Activated naive CD4-positive, alpha-beta T cell treated with anti-CD3 and anti-CD28 coated beads, Interleukin-2, amount 50 U/mL, for 16 hours (primary cell): ENCODE measurements around the gene PALMD.

Experiments used
- DNase-seq: peaks from one replicate; pipeline ENCODE4 v3.0.0-alpha.2; 2020

Gene PALMD, protein sequence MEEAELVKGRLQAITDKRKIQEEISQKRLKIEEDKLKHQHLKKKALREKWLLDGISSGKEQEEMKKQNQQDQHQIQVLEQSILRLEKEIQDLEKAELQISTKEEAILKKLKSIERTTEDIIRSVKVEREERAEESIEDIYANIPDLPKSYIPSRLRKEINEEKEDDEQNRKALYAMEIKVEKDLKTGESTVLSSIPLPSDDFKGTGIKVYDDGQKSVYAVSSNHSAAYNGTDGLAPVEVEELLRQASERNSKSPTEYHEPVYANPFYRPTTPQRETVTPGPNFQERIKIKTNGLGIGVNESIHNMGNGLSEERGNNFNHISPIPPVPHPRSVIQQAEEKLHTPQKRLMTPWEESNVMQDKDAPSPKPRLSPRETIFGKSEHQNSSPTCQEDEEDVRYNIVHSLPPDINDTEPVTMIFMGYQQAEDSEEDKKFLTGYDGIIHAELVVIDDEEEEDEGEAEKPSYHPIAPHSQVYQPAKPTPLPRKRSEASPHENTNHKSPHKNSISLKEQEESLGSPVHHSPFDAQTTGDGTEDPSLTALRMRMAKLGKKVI

GRCh38 chr1:99645699-99646531 is at the start of gene PALMD:
TSS of gene PALMD (plus strand) at chr1:99646113. CDS start at chr1:99646318, 205 bp downstream.
- no peak for DNase-seq

DNA sequence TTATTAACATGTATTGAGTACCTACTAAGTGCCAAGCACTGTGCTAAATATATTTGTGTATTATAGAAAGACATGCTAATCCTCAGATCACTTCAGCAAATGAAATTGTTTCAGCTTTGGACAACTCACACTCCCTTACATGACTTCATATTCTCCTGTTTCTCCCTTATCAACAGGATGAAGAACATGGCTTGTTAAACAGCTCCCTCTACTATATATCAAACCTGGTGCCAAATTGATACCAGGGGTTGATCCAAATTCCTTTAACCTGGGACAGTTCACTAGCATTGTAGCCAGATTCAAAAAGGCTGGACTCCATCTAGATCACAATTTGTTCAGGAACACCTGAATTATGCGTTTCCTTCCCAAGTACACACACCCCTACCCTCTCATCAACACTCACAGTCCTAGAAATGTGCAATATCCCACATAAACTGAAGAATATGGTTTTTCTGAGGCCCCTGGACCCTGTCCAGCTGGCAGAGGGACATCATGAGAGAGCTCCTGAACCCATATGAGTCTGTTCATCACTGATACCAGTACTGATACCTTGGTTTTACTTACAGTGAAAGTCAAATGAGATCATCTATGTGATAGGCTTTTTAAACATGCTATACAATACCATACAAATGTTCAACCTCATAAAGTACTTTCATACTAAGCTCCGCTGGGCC is 47.0 kb upstream of the PALMD start:
- no peak for DNase-seq

DNA sequence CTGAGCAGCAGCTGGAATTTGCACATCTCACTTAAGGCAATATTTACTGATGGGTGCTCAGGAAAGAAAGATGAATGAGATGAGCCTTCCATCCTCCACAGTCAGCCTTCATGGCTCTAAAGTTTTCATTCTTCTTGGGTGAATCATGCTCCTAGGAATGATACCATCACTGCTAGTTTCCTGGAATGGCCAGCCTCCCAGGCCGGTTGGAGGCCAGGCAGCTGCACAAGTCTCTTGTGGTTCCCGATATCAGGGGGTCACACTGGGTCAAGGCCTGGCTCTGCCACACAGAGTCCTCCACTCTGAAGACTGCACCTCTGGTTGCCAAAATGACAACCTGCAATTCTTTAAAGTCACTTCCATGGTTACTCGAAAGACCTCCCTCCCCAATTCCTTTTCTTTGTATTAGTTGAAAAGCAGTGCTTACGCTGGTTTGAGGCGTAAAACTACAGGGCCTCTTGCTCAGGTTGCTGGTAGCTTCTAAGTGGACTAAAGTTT is 46.2 kb upstream of the PALMD start:
- no peak for DNase-seq

GRCh38 chr1:99600782-99601181 is 45.1 kb upstream of the PALMD start:
- no peak for DNase-seq

GRCh38 chr1:99601208-99601607 is 44.7 kb upstream of the PALMD start:
- DNase-seq: no peak

DNA sequence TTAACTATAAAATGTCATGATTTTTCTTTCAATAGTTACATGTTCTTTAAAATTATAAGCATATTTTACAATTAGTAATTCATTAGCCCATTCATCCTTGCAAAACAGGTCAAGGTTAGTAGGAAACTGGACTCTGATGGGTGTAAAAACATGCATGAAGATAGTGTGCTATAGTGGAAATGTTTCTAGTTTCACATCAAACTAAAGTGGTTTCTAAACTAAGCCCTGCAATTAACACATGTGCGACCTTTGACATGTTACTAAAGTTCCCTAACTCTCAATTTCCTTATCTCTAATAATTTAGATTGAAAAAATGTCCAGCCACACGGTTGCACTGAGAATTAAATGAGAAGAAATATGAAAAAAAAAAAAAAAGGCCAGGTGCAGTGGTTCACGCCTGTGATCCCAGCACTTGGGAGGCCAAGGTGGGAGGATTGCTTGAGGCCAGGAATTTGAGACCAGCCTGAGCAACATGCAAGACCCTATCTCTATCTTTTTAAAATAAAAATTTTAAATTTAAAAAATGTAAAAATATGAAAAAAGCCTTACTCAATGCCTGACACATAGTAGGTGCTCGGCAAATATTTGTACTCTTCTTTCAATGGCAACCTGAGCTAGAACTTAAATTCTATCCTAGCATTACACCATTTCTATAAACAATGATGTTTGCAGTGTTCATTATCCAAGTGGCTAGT is 44.1 kb upstream of the PALMD start:
- no peak for DNase-seq

DNA sequence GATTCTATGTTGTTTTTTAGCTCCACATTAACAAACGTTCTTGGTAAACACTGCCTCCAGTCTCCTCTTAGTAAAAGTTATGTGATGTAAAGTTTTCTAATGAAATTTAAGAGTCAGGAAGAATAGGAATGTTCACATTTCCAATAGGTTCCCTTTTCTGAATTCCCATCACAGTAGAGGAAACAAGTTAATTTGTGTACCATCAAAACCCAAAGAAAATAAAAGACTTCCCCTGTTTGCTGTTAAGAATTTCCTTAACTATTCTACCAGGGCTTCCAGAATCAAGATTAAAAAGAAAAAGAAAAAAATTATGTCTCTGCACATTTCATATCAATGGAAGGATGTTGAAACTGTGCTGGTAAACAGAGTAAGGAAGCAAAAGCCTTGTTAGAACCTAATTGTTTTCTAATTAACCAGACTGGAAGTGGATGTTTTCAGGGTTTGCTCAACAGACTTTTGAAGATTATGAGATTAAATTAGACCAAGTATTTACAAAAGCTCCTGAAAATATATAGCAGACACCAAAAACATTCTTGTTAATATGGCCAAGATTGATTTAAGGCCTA is 43.4 kb upstream of the PALMD start:
- DNase-seq: no peak

GRCh38 chr1:99603699-99604560 is 42.0 kb upstream of the PALMD start:
- no peak for DNase-seq

DNA sequence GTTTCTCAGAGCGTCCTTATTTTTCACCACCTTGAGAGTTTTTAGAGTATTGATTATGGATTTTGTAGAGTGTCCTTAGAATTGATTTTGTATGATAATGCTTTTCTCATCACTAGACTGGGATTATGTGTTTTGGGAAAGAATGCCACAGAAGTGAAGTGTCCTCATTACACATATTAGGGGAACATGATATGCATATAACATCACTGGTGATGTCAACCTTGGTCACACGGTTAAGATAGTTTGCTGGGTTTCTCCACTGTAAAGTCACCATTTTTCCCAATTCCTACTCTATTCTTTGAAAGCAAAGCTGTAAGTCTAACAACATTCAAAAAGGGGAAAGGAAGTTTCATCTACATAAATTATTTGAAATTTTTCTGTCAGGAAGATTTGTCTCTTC is 39.6 kb upstream of the PALMD start:
- no peak for DNase-seq

- no peak for DNase-seq
Measured at GRCh38 chr1:99607590-99607989, 38.3 kb upstream of the PALMD start.

DNA sequence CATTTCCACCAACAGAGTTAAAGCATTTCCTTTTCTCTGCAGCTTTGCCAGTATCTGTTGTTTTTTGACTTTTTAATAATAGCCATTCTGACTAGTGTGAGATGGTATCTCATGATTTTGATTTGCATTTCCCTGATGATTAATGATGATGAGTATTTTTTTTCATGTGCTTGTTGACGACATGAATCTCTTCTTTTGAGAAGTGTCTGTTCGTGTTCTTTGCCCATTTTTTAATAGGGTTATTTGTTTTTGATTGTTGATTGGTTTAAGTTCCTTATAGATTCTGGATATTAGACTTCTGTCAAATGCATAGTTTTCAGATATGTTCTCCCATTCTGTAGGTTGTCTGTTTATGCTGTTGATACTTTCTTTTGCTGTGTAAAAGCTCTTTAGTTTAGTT is 37.9 kb upstream of the PALMD start:
- DNase-seq: no peak

GRCh38 chr1:99613716-99614115 is 32.2 kb upstream of the PALMD start:
- DNase-seq: no peak

- DNase-seq: no peak
Measured at GRCh38 chr1:99614728-99615127, 31.2 kb upstream of the PALMD start.

- DNase-seq: no peak
Measured at GRCh38 chr1:99619583-99619982, 26.3 kb upstream of the PALMD start.

GRCh38 chr1:99621340-99621901 is 24.5 kb upstream of the PALMD start:
- no peak for DNase-seq

GRCh38 chr1:99622702-99623347 is 23.1 kb upstream of the PALMD start:
- DNase-seq: no peak

DNA sequence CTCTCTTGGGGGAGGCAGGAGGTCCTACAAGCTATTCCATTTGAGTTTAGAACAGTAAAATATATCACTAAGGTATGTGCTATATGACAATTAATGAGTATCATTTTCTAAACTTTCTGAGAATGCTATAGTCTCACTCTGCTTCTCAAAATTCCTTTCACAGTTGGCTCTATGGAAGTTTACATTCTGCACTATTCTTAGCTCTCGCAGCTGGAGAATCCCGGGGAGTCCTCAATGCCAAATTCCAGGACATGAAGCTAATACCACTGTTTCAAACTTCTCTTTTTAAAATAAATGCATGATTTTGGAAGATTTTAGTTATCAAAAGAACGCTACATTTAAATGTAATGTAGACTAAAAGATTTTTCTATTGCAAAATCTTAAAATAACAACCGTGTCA is 22.4 kb upstream of the PALMD start:
- DNase-seq: no peak

DNA sequence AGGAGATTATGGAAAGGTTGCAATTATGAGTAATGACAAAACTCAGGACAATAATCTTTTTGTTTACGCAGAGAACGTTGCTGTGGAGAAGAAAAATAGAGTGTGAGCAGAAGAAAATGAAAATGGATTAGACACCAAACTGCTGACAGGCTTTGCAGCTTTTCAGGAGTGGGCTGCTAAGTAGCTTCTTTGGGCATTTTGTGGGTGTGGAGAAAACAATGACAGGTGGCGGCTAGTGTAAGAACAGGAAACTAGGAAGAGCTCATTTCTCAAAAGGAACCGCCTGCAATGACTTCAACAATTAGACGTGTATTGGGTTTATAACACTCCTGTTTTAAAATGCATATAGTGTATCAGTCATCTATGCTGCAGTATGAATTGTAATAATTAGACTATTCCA is 18.3 kb upstream of the PALMD start:
- no peak for DNase-seq

DNA sequence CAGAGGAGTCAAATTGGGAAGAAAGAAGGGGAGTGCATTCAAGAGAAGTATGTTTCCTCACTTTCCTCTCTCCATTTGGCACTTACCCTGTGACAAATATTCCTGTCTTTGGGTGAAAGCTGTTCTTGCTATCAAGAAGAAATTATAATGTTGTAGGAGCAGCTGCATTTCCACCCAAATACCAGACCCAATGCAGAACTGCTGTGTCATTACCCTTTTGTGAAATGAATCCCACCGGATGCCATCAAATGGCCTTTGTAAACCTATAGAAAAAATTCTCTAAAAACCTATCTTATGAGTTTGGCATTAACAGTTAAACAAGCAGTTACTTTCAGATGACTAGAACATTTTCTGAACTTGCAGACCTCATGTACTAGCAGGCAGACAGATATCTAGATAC is 16.7 kb upstream of the PALMD start:
- no peak for DNase-seq

GRCh38 chr1:99634971-99635624 is 10.8 kb upstream of the PALMD start:
- no peak for DNase-seq
